ENCODE data around the gene PTGIS. TPM values are rescaled to one million over a fixed set of nuclear protein-coding genes. Genes with fewer than 3 reads are reported as not detected.

PTGIS gene
- total and polyA plus RNA-seq, 9 donors = 23.8 to 45.4 (median 28.7) TPM

GRCh38 chr20:49595811-49596561 lies 28.0 kb upstream of the PTGIS start:
- Histone ChIP-seq H3K36me3 (ENCODE audit: control insufficient read depth, insufficient read depth, low read length) (no peaks in the 10 kb centered on the region), H3K9me3 (replicated peaks; ENCODE audit: control insufficient read depth, low read depth, low read length) (no peaks in the 10 kb centered on the region), H3K4me1 (ENCODE audit: control insufficient read depth, insufficient read depth, low read length) (peaks cover 48% of the 10 kb centered on the region), H3K27me3 (ENCODE audit: control insufficient read depth, insufficient read depth, low read length) (no peaks in the 10 kb centered on the region), H3K4me3 (ENCODE audit: low read length) (no peak overlapping the region), H3K27ac (ENCODE audit: low read length) (peak overlapping the region; percentile 72)
- 53% methylated on average over 3 of the region's 15 CpGs for WGBS (ENCODE audit: insufficient coverage)
- peak; percentile 81 for DNase-seq

- Histone ChIP-seq H3K4me3 (ENCODE audit: low read length) (no peak overlapping the region), H3K27me3 (ENCODE audit: control insufficient read depth, insufficient read depth, low read length) (no peaks in the 10 kb centered on the region), H3K27ac (ENCODE audit: low read length) (no peak overlapping the region), H3K4me1 (ENCODE audit: control insufficient read depth, insufficient read depth, low read length) (peaks cover 46% of the 10 kb centered on the region), H3K9me3 (replicated peaks; ENCODE audit: control insufficient read depth, low read depth, low read length) (no peaks in the 10 kb centered on the region), H3K36me3 (ENCODE audit: control insufficient read depth, insufficient read depth, low read length) (no peaks in the 10 kb centered on the region)
- DNase-seq = no peak
- WGBS (ENCODE audit: insufficient coverage) = 77% methylated on average over 10 of the region's 10 CpGs
Observed at GRCh38 chr20:49595346-49595745, 27.4 kb upstream of the PTGIS start.

GRCh38 chr20:49594931-49595315 lies 27.0 kb upstream of the PTGIS start:
- DNase-seq = no peak
- Histone ChIP-seq H3K27me3 (ENCODE audit: control insufficient read depth, insufficient read depth, low read length) (no peaks in the 10 kb centered on the region), H3K4me1 (ENCODE audit: control insufficient read depth, insufficient read depth, low read length) (peaks cover 41% of the 10 kb centered on the region), H3K36me3 (ENCODE audit: control insufficient read depth, insufficient read depth, low read length) (no peaks in the 10 kb centered on the region), H3K4me3 (ENCODE audit: low read length) (no peak overlapping the region), H3K9me3 (replicated peaks; ENCODE audit: control insufficient read depth, low read depth, low read length) (no peaks in the 10 kb centered on the region), H3K27ac (ENCODE audit: low read length) (peak overlapping the region; percentile 62)
- WGBS (ENCODE audit: insufficient coverage) = 95% methylated on average over 4 of the region's 6 CpGs

- Histone ChIP-seq H3K36me3 (ENCODE audit: control insufficient read depth, insufficient read depth, low read length) (no peaks in the 10 kb centered on the region), H3K27ac (ENCODE audit: low read length) (peak overlapping the region; percentile 62), H3K4me1 (ENCODE audit: control insufficient read depth, insufficient read depth, low read length) (peaks cover 40% of the 10 kb centered on the region), H3K27me3 (ENCODE audit: control insufficient read depth, insufficient read depth, low read length) (no peaks in the 10 kb centered on the region), H3K4me3 (ENCODE audit: low read length) (no peak overlapping the region), H3K9me3 (replicated peaks; ENCODE audit: control insufficient read depth, low read depth, low read length) (no peaks in the 10 kb centered on the region)
- DNase-seq = peak; percentile 96
- WGBS (ENCODE audit: insufficient coverage) = 37% methylated on average over 11 of the region's 12 CpGs
Observed at GRCh38 chr20:49594143-49594930, 26.4 kb upstream of the PTGIS start.

GRCh38 chr20:49593466-49594142 lies 25.7 kb upstream of the PTGIS start:
- DNase-seq = peak; percentile 59
- Histone ChIP-seq H3K36me3 (ENCODE audit: control insufficient read depth, insufficient read depth, low read length) (no peaks in the 10 kb centered on the region), H3K9me3 (replicated peaks; ENCODE audit: control insufficient read depth, low read depth, low read length) (no peaks in the 10 kb centered on the region), H3K4me3 (ENCODE audit: low read length) (no peak overlapping the region), H3K27ac (ENCODE audit: low read length) (peak overlapping the region; percentile 62), H3K4me1 (ENCODE audit: control insufficient read depth, insufficient read depth, low read length) (peaks cover 40% of the 10 kb centered on the region), H3K27me3 (ENCODE audit: control insufficient read depth, insufficient read depth, low read length) (no peaks in the 10 kb centered on the region)
- WGBS (ENCODE audit: insufficient coverage) = 33% methylated on average over 4 of the region's 15 CpGs

GRCh38 chr20:49592120-49592519 lies 24.2 kb upstream of the PTGIS start:
- H3K27ac ChIP-seq (ENCODE audit: low read length) = no peak overlapping the region
- no peaks in the 10 kb centered on the region for H3K9me3 ChIP-seq (replicated peaks; ENCODE audit: control insufficient read depth, low read depth, low read length)
- DNase-seq = no peak
- H3K4me3 ChIP-seq (ENCODE audit: low read length) = no peak overlapping the region
- peaks cover 47% of the 10 kb centered on the region for H3K4me1 ChIP-seq (ENCODE audit: control insufficient read depth, insufficient read depth, low read length)
- no peaks in the 10 kb centered on the region for H3K27me3 ChIP-seq (ENCODE audit: control insufficient read depth, insufficient read depth, low read length)
- no peaks in the 10 kb centered on the region for H3K36me3 ChIP-seq (ENCODE audit: control insufficient read depth, insufficient read depth, low read length)

GRCh38 chr20:49591217-49591865 lies 23.4 kb upstream of the PTGIS start:
- DNase-seq = peak; percentile 85
- Histone ChIP-seq H3K4me3 (ENCODE audit: low read length) (no peak overlapping the region), H3K27ac (ENCODE audit: low read length) (peak overlapping the region; percentile 75), H3K4me1 (ENCODE audit: control insufficient read depth, insufficient read depth, low read length) (peaks cover 47% of the 10 kb centered on the region), H3K36me3 (ENCODE audit: control insufficient read depth, insufficient read depth, low read length) (no peaks in the 10 kb centered on the region), H3K9me3 (replicated peaks; ENCODE audit: control insufficient read depth, low read depth, low read length) (no peaks in the 10 kb centered on the region), H3K27me3 (ENCODE audit: control insufficient read depth, insufficient read depth, low read length) (no peaks in the 10 kb centered on the region)
- WGBS (ENCODE audit: insufficient coverage) = 80% methylated on average over 1 of the region's 4 CpGs

GRCh38 chr20:49590163-49591017 lies 22.5 kb upstream of the PTGIS start:
- Histone ChIP-seq H3K27ac (ENCODE audit: low read length) (peak overlapping the region; percentile 75), H3K9me3 (replicated peaks; ENCODE audit: control insufficient read depth, low read depth, low read length) (no peaks in the 10 kb centered on the region), H3K4me1 (ENCODE audit: control insufficient read depth, insufficient read depth, low read length) (peaks cover 42% of the 10 kb centered on the region), H3K4me3 (ENCODE audit: low read length) (no peak overlapping the region), H3K36me3 (ENCODE audit: control insufficient read depth, insufficient read depth, low read length) (no peaks in the 10 kb centered on the region), H3K27me3 (ENCODE audit: control insufficient read depth, insufficient read depth, low read length) (no peaks in the 10 kb centered on the region)
- 89% methylated on average over 3 of the region's 8 CpGs for WGBS (ENCODE audit: insufficient coverage)
- DNase-seq = no peak

GRCh38 chr20:49589747-49590146 lies 21.8 kb upstream of the PTGIS start:
- no peak overlapping the region for H3K4me3 ChIP-seq (ENCODE audit: low read length)
- H3K4me1 ChIP-seq (ENCODE audit: control insufficient read depth, insufficient read depth, low read length) = peaks cover 45% of the 10 kb centered on the region
- H3K27ac ChIP-seq (ENCODE audit: low read length) = no peak overlapping the region
- 86% methylated on average over 4 of the region's 6 CpGs for WGBS (ENCODE audit: insufficient coverage)
- H3K9me3 ChIP-seq (replicated peaks; ENCODE audit: control insufficient read depth, low read depth, low read length) = no peaks in the 10 kb centered on the region
- H3K36me3 ChIP-seq (ENCODE audit: control insufficient read depth, insufficient read depth, low read length) = no peaks in the 10 kb centered on the region
- no peak for DNase-seq
- H3K27me3 ChIP-seq (ENCODE audit: control insufficient read depth, insufficient read depth, low read length) = no peaks in the 10 kb centered on the region

Data from muscle of leg (tissue), 11 donors.